Endodermal cell (in vitro differentiated cells): ENCODE results near the gene DSTN. TPM values are rescaled to one million over a fixed set of nuclear protein-coding genes. Genes with fewer than 3 reads are reported as not detected.

Source experiments
- DNase-seq: peaks from one replicate; pipeline ENCODE4 v3.0.0-alpha.2; 2017
- H3K27ac ChIP-seq: 2 replicates; pipeline ENCODE4 v1.5.1; 2013; ENCODE audit warnings: mild to moderate bottlenecking, low read depth, low read length, moderate library complexity
- H3K27me3 ChIP-seq: 2 replicates; pipeline ENCODE4 v1.6.1; 2013; ENCODE audit warnings: mild to moderate bottlenecking, low read length, moderate library complexity; ENCODE audit not compliant: insufficient read depth, control insufficient read depth, poor library complexity, severe bottlenecking
- H3K36me3 ChIP-seq: 2 replicates; pipeline ENCODE4 v1.7.0; 2013; ENCODE audit warnings: mild to moderate bottlenecking, low read length, moderate library complexity; ENCODE audit not compliant: control insufficient read depth, insufficient read depth
- H3K4me1 ChIP-seq: one replicate; pipeline ENCODE4 v1.7.0; 2013; ENCODE audit warnings: low read length; ENCODE audit not compliant: control insufficient read depth, insufficient read depth
- H3K4me3 ChIP-seq: 2 replicates; pipeline ENCODE4 v1.5.1; 2013; ENCODE audit warnings: mild to moderate bottlenecking, low read length, moderate library complexity
- H3K9ac ChIP-seq: 2 replicates; pipeline ENCODE4 v1.6.1; 2013; ENCODE audit warnings: mild to moderate bottlenecking, low read length, moderate library complexity; ENCODE audit not compliant: poor library complexity, severe bottlenecking; ENCODE audit errors: extremely low read depth
- H3K9me3 ChIP-seq: 2 replicates; pipeline ENCODE4 v1.6.1; 2013; ENCODE audit warnings: mild to moderate bottlenecking, low read length, moderate library complexity; ENCODE audit not compliant: control insufficient read depth
- H3K27ac Mint-ChIP-seq: 2 replicates; pipeline ENCODE4 v1.8.0; 2020; ENCODE audit warnings: mixed read lengths
- H3K27me3 Mint-ChIP-seq: 2 replicates; pipeline ENCODE4 v1.8.0; 2021; ENCODE audit warnings: mild to moderate bottlenecking, mixed read lengths; ENCODE audit not compliant: insufficient read depth
- H3K36me3 Mint-ChIP-seq: 2 replicates; pipeline ENCODE4 v1.8.0; 2020; ENCODE audit warnings: low read depth, mixed read lengths
- H3K4me1 Mint-ChIP-seq: 2 replicates; pipeline ENCODE4 v1.8.0; 2020; ENCODE audit warnings: mixed read lengths
- H3K4me3 Mint-ChIP-seq: 2 replicates; pipeline ENCODE4 v1.8.0; 2020; ENCODE audit warnings: mild to moderate bottlenecking, moderate library complexity, mixed read lengths
- H3K9me3 Mint-ChIP-seq: 2 replicates; pipeline ENCODE4 v1.8.0; 2020; ENCODE audit warnings: mild to moderate bottlenecking, mixed read lengths
- WGBS, 2 experiments: methylation state at CpG; one replicate each; pipeline versions ENCODE4 v1.1.5 to v1.1.7; 2013; ENCODE audit warnings: missing lambda C conversion rate in 2 of 2, mixed read lengths in 1 of 2; ENCODE audit not compliant: insufficient coverage in 1 of 2, insufficient read length in 1 of 2; 5-methylcytosine and 5-hydroxymethylcytosine counted together
- total RNA-seq, 2 donors: library from RNA; stranded (reverse); fragmentation: NEBNext Ultra II Directional in 1 of 2; extraction: Animal tissue kit (Norgen Biotek cat#: 25700) in 1 of 2; gene quantifications; 2 replicates in 1 of 2; 3 replicates in 1 of 2; pipeline ENCODE4 v1.2.1, GENCODE V29; 2021
- TF ChIP-seq, protein P1 (sequence below): fragments of 200-600 bp; sonication (generic); conservative IDR thresholded peaks from 2 replicates; pipeline ENCODE4 v1.5.0; 2021; ENCODE audit warnings: antibody characterized with exemption, mild to moderate bottlenecking

Gene DSTN
- total RNA-seq, 2 donors from 2014 or later = 196 to 204 TPM

DNA sequence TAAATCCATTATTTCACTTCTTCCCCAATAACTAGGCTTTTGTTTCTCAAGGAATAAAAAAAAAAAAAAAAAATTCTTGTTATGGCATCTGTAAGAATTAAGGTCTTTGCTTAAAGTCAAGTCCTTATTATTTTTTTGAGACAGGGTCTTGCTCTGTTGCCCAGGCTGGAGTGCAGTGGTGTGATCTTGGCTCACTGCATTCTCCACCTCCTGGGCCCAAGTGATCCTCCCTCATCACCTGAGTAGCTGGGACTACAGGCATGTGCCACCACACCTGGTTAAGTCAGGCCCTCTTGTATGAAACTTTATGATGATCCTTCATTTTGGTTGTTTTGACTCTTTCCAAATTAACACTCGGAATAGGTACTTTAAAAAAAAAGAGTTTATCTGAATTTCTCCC is 17.3 kb downstream of the DSTN start:
- TF ChIP-seq, protein P1, sequence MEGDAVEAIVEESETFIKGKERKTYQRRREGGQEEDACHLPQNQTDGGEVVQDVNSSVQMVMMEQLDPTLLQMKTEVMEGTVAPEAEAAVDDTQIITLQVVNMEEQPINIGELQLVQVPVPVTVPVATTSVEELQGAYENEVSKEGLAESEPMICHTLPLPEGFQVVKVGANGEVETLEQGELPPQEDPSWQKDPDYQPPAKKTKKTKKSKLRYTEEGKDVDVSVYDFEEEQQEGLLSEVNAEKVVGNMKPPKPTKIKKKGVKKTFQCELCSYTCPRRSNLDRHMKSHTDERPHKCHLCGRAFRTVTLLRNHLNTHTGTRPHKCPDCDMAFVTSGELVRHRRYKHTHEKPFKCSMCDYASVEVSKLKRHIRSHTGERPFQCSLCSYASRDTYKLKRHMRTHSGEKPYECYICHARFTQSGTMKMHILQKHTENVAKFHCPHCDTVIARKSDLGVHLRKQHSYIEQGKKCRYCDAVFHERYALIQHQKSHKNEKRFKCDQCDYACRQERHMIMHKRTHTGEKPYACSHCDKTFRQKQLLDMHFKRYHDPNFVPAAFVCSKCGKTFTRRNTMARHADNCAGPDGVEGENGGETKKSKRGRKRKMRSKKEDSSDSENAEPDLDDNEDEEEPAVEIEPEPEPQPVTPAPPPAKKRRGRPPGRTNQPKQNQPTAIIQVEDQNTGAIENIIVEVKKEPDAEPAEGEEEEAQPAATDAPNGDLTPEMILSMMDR = no peak
- H3K4me1 ChIP-seq = peaks cover 4% of the 10 kb centered on the region
- H3K36me3 Mint-ChIP-seq = peaks cover 13% of the 10 kb centered on the region
- H3K4me1 Mint-ChIP-seq = peaks cover 9% of the 10 kb centered on the region
- peaks cover 44% of the 10 kb centered on the region for H3K36me3 ChIP-seq
- H3K27ac ChIP-seq = no peak overlapping the region
- no peak for DNase-seq
- no peaks in the 10 kb centered on the region for H3K27me3 ChIP-seq
- H3K27me3 Mint-ChIP-seq = no peaks in the 10 kb centered on the region
- H3K27ac Mint-ChIP-seq = no peak overlapping the region
- WGBS, 2 experiments = 100% methylated on average over 1 of the region's 1 CpG; no CpG with 5 or more reads in 1 of the 2 experiments
- no peak overlapping the region for H3K9ac ChIP-seq
- no peak overlapping the region for H3K4me3 ChIP-seq
- no peaks in the 10 kb centered on the region for H3K9me3 ChIP-seq
- H3K4me3 Mint-ChIP-seq = no peak overlapping the region
- H3K9me3 Mint-ChIP-seq = no peaks in the 10 kb centered on the region

DNA sequence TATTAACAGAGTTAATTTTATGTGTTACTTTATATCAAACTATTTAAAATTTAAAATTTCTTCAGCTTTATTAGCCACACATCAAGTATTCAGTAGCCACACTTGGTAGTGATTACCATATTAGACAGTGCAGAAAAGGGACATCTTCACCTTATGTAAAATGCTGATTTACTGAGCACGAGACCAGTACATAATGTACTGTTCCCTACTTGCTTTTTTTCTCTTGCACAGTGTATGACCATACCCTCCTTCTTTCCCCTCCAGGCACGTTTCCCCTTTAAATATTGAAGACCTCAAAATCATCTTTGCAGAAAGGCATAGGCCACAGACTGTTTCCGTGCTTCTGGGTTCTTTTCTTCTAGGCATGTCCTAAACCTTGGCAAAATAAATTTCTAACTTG is 17.9 kb downstream of the DSTN start:
- H3K27ac Mint-ChIP-seq = no peak overlapping the region
- DNase-seq = no peak
- WGBS, 2 experiments = 91 to 100% methylated on average over 3 of the region's 3 CpGs

DNA sequence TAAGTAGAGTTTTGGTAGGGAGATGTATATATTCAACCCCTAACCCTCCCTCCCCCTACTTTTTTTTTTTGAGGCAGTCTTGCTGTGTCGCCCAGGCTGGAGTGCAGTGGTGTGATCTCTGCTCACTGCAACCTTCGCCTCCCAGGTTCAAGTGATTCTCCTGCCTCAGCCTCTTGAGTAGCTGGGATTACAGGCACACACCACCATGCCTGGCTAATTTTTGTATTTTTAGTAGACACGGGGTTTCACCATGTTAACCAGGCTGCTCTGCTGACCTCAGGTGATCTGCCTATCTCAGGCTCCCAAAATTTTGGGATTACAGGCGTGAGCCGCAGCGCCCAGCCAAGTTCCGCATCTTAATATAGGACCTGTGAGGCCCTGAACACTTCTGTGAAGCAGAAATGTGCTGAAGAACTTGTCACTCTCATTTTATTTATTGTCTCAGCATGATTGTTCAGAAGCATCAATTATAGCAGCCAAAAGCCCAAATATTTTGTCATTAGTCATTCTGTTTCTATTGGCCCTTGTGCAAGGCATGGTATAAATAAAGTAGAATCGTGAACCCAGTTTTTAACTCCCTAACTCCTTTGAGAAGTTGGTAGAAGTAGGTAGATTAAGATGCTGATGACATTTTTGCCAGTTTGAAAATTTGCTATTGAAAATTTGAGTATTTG is 19.4 kb downstream of the DSTN start:
- no peak overlapping the region for H3K27ac Mint-ChIP-seq

More for the DNA sequence above, 17.9 kb downstream of the DSTN start:
- Histone ChIP-seq H3K27me3 (no peaks in the 10 kb centered on the region), H3K36me3 (peaks cover 45% of the 10 kb centered on the region), H3K4me1 (peaks cover 4% of the 10 kb centered on the region), H3K4me3 (no peak overlapping the region), H3K27ac (no peak overlapping the region), H3K9ac (no peak overlapping the region), H3K9me3 (no peaks in the 10 kb centered on the region)
- TF ChIP-seq, protein P1 = no peak
- Mint-ChIP-seq H3K36me3 (peaks cover 10% of the 10 kb centered on the region), H3K27me3 (no peaks in the 10 kb centered on the region), H3K4me1 (peaks cover 6% of the 10 kb centered on the region), H3K9me3 (no peaks in the 10 kb centered on the region), H3K4me3 (no peak overlapping the region)

More for the DNA sequence above, 19.4 kb downstream of the DSTN start:
- Mint-ChIP-seq H3K9me3 (no peaks in the 10 kb centered on the region), H3K4me3 (no peak overlapping the region), H3K36me3 (peaks cover 10% of the 10 kb centered on the region), H3K27me3 (no peaks in the 10 kb centered on the region), H3K4me1 (peaks cover 6% of the 10 kb centered on the region)
- TF ChIP-seq, protein P1 = no peak
- H3K9me3 ChIP-seq = no peaks in the 10 kb centered on the region
- no peak for DNase-seq
- H3K27ac ChIP-seq = no peak overlapping the region
- H3K36me3 ChIP-seq = peaks cover 50% of the 10 kb centered on the region
- H3K4me1 ChIP-seq = peaks cover 4% of the 10 kb centered on the region
- no peaks in the 10 kb centered on the region for H3K27me3 ChIP-seq
- 95 to 96% methylated on average over 5 to 8 of the region's 8 CpGs for WGBS, 2 experiments
- H3K4me3 ChIP-seq = no peak overlapping the region
- H3K9ac ChIP-seq = no peak overlapping the region
